Mammary epithelial cell (primary cell): ENCODE results near the gene POU2F3.

Experiments
- EZH2 ChIP-seq: IDR thresholded peaks from 2 replicates; pipeline ENCODE4 v1.6.1; 2012; ENCODE audit warnings: low read length, inconsistent platforms, borderline replicate concordance
- TF ChIP-seq, protein P1 (sequence below), 2 donors: IDR thresholded peaks in 1 of 2; conservative IDR thresholded peaks in 1 of 2; 2 replicates each; pipeline ENCODE4 v1.5.1; 2011 to 2012; ENCODE audit warnings: inconsistent platforms in 2 of 2, low read length in 2 of 2, mild to moderate bottlenecking in 2 of 2, control low read depth in 1 of 2, low read depth in 1 of 2; ENCODE audit not compliant: insufficient read depth in 1 of 2; ENCODE audit errors: extremely low read depth in 1 of 2

DNA sequence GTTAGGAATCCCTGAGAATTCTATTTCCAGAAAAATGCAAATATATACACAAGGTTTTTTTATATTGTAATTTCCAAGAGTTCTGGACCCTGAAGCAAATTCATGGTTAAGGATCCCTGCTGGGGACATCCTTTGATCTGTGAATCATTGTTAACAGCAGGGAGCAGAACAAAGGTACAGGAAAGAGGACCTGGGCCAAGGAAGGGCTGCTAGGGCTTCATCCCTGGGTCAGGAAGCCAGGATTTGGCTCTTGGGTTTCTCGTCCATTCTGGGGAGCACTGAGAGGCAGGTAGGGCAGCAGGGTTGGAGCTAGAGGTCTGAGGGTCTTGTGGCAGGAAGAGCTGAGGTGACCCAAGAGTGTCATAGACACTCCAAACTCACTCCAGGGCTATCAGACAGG, 39.3 kb upstream of the POU2F3 start:
- TF ChIP-seq, protein P1, sequence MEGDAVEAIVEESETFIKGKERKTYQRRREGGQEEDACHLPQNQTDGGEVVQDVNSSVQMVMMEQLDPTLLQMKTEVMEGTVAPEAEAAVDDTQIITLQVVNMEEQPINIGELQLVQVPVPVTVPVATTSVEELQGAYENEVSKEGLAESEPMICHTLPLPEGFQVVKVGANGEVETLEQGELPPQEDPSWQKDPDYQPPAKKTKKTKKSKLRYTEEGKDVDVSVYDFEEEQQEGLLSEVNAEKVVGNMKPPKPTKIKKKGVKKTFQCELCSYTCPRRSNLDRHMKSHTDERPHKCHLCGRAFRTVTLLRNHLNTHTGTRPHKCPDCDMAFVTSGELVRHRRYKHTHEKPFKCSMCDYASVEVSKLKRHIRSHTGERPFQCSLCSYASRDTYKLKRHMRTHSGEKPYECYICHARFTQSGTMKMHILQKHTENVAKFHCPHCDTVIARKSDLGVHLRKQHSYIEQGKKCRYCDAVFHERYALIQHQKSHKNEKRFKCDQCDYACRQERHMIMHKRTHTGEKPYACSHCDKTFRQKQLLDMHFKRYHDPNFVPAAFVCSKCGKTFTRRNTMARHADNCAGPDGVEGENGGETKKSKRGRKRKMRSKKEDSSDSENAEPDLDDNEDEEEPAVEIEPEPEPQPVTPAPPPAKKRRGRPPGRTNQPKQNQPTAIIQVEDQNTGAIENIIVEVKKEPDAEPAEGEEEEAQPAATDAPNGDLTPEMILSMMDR (conservative IDR thresholded peaks at IDR 0.05 in 1 of 2, IDR thresholded peaks at IDR 0.05 in 1 of 2; ENCODE audit: extremely low read depth in 1 of 2, insufficient read depth in 1 of 2, low read depth in 1 of 2, low read length in 2 of 2), result no peak
- TF ChIP-seq EZH2, result no peak
